ENCODE measurements around the gene TMCO2. TPM values are rescaled to one million over a fixed set of nuclear protein-coding genes. Genes with fewer than 3 reads are reported as not detected.
"Not testable (repeated sequence)": the region's sequence is repeated elsewhere in the genome, so short reads cannot be mapped to it uniquely, and the experiment has no call there.

TMCO2 gene
- polyA plus RNA-seq: not detected
- long read RNA-seq, donor 1: 0 reads
- long read RNA-seq, donor 2: 0 reads
- long read RNA-seq, donor 3: 0 reads
- long read RNA-seq, donor 4: 0 reads
- long read RNA-seq, donor 5: 0 reads
- long read RNA-seq, donor 6: 0 reads
- long read RNA-seq, donor 7: 0 reads
- long read RNA-seq, donor 8: 0 reads
- long read RNA-seq, donor 9: 0 reads
- long read RNA-seq, donor 10: 0 reads

DNA sequence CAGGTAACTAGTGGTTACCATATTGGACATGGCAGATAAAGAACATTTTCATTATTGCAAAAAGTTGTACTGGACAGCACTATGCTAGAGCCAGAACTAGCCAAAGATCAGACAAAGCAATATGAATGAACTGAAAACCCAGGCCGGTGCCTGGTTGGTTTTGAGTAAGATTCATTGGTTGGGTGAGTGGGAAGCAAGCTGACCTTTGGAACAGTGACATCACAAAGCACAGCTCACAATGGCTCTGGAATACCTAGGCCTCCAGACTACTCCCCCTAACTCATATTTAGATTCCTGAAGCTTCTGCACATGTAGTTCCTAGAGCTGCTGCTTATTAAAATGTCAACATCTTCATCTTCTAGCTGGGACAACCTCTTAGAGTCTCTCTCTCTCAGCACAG lies at the start of gene TMCO2:
TMCO2 (plus strand) TSS at position 283 of the 400 bp plus-strand sequence; CDS start at position 340, 57 bp downstream.
- peaks cover 0 to 21% (median 0%) of the 10 kb centered on the region in 3 donors for H3K4me1 ChIP-seq (ENCODE audit: control insufficient read depth in 3 of 3, insufficient read depth in 2 of 3, low read depth in 1 of 3, low read length in 2 of 3)
- FAIRE-seq: no peak
- no peaks in the 10 kb centered on the region for H3K9me3 ChIP-seq (ENCODE audit: control insufficient read depth in 2 of 2, insufficient read depth in 1 of 2, low read depth in 1 of 2, low read length in 1 of 2)
- no peak within 1 kb of the TSS for H3K27ac ChIP-seq (ENCODE audit: low read depth in 1 of 3, low read length in 2 of 3)
- H3K36me3 ChIP-seq (ENCODE audit: control insufficient read depth in 3 of 3, insufficient read depth in 2 of 3, low read depth in 1 of 3, low read length in 3 of 3): no peaks in the 10 kb centered on the region
- peak in 1 of 2 donors; percentile 80 for DNase-seq
- WGBS, 3 donors: 10 to 51% (median 42%) methylated on average over 1 of the region's 1 CpG
- no peak within 1 kb of the TSS for H3K4me3 ChIP-seq (ENCODE audit: low read depth in 1 of 3, low read length in 3 of 3)
- no peaks in the 10 kb centered on the region for H3K27me3 ChIP-seq (ENCODE audit: control insufficient read depth in 3 of 3, insufficient read depth in 3 of 3, low read length in 3 of 3)

- WGBS, 3 donors: 72 to 87% (median 78%) methylated on average over 3 of the region's 3 CpGs
- peaks cover 0 to 24% (median 3%) of the 10 kb centered on the region in 3 donors for H3K36me3 ChIP-seq (ENCODE audit: control insufficient read depth in 3 of 3, insufficient read depth in 2 of 3, low read depth in 1 of 3, low read length in 3 of 3)
- H3K9me3 ChIP-seq (ENCODE audit: control insufficient read depth in 2 of 2, insufficient read depth in 1 of 2, low read depth in 1 of 2, low read length in 1 of 2): no peaks in the 10 kb centered on the region
- no peaks in the 10 kb centered on the region for H3K4me1 ChIP-seq (ENCODE audit: control insufficient read depth in 3 of 3, insufficient read depth in 2 of 3, low read depth in 1 of 3, low read length in 2 of 3)
- no peak for DNase-seq
- H3K4me3 ChIP-seq (ENCODE audit: low read depth in 1 of 3, low read length in 3 of 3): no peak overlapping the region
- no peaks in the 10 kb centered on the region for H3K27me3 ChIP-seq (ENCODE audit: control insufficient read depth in 3 of 3, insufficient read depth in 3 of 3, low read length in 3 of 3)
- no peak overlapping the region for H3K27ac ChIP-seq (ENCODE audit: low read depth in 1 of 3, low read length in 2 of 3)
- no peak for FAIRE-seq
Measured at GRCh38 chr1:40199126-40199525, 48.6 kb upstream of the TMCO2 start.

DNA sequence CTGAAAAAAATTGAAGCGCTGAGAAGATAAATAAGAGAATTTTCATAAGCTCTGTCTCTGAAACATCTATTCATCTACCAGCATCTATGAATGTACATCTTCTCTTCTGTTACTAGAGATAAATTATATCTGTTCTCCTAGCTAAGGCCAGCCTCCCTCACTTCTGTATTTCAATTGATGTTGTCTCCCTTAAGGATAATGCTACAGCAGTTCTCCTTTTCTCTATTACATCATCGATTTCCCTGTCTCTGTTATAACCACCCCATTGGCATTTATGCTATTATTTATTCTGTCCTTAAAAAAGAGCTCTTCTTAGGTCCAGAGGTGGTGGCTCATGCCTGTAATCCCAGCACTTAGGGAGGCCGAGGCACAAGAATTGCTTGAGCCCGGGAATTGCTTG lies 42.9 kb upstream of the TMCO2 start:
- no peak for DNase-seq
- no peak for FAIRE-seq
- H3K4me1 ChIP-seq (ENCODE audit: control insufficient read depth in 3 of 3, insufficient read depth in 2 of 3, low read depth in 1 of 3, low read length in 2 of 3): no peaks in the 10 kb centered on the region
- no peak overlapping the region for H3K27ac ChIP-seq (ENCODE audit: low read depth in 1 of 3, low read length in 2 of 3)
- no peak overlapping the region for H3K4me3 ChIP-seq (ENCODE audit: low read depth in 1 of 3, low read length in 3 of 3)
- 95 to 97% (median 96%) methylated on average over 4 of the region's 4 CpGs for WGBS, 3 donors
- H3K27me3 ChIP-seq (ENCODE audit: control insufficient read depth in 3 of 3, insufficient read depth in 3 of 3, low read length in 3 of 3): no peaks in the 10 kb centered on the region
- peaks cover 2 to 25% (median 5%) of the 10 kb centered on the region in 3 donors for H3K36me3 ChIP-seq (ENCODE audit: control insufficient read depth in 3 of 3, insufficient read depth in 2 of 3, low read depth in 1 of 3, low read length in 3 of 3)
- H3K9me3 ChIP-seq (ENCODE audit: control insufficient read depth in 2 of 2, insufficient read depth in 1 of 2, low read depth in 1 of 2, low read length in 1 of 2): no peaks in the 10 kb centered on the region

DNA sequence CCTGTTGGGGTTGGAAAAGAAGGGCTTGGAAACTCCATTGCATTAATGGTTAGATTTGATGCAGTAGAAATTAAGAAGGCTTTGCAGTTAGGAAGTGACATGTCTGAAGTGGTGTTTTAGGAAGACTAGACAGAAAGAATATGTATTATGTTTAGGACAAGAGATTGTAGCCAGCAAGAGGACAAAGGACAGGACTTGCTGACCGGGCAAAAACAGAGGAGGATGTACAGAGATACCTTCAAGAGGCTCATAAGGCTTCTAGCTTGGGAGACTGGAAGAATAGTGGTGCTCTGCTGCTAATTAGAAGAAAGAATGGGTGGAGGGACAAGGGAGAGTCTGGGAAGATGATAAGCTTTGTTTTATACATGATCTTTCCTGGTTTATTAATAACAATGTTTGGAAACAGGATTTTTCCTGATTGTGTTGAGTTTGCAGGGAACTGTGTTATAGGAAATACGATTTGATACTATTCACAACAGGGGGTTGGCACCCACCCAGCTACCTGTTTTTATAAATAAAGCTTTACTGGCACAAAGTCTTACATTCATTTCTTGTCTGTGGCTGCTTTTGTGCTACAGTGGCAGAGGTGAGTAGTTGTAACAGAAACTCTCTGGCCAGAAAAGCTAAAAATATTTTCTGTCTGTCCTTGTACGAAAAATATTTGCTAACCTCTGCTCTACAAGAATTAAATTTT lies 37.1 kb upstream of the TMCO2 start:
- Histone ChIP-seq H3K4me3 (ENCODE audit: low read depth in 1 of 3, low read length in 3 of 3) (peak overlapping the region in 1 of 3 donors; percentile 3), H3K27me3 (ENCODE audit: control insufficient read depth in 3 of 3, insufficient read depth in 3 of 3, low read length in 3 of 3) (no peaks in the 10 kb centered on the region), H3K4me1 (ENCODE audit: control insufficient read depth in 3 of 3, insufficient read depth in 2 of 3, low read depth in 1 of 3, low read length in 2 of 3) (no peaks in the 10 kb centered on the region), H3K27ac (ENCODE audit: low read depth in 1 of 3, low read length in 2 of 3) (no peak overlapping the region), H3K36me3 (ENCODE audit: control insufficient read depth in 3 of 3, insufficient read depth in 2 of 3, low read depth in 1 of 3, low read length in 3 of 3) (peaks cover 6 to 18% (median 11%) of the 10 kb centered on the region in 3 donors), H3K9me3 (ENCODE audit: control insufficient read depth in 2 of 2, insufficient read depth in 1 of 2, low read depth in 1 of 2, low read length in 1 of 2) (no peaks in the 10 kb centered on the region)
- 91 to 100% (median 98%) methylated on average over 3 of the region's 3 CpGs for WGBS, 3 donors
- FAIRE-seq: no peak
- DNase-seq: no peak

- peaks cover 0 to 16% (median 3%) of the 10 kb centered on the region in 3 donors for H3K36me3 ChIP-seq (ENCODE audit: control insufficient read depth in 3 of 3, insufficient read depth in 2 of 3, low read depth in 1 of 3, low read length in 3 of 3)
- 96 to 99% (median 96%) methylated on average over 5 of the region's 5 CpGs for WGBS, 3 donors
- no peaks in the 10 kb centered on the region for H3K27me3 ChIP-seq (ENCODE audit: control insufficient read depth in 3 of 3, insufficient read depth in 3 of 3, low read length in 3 of 3)
- no peaks in the 10 kb centered on the region for H3K4me1 ChIP-seq (ENCODE audit: control insufficient read depth in 3 of 3, insufficient read depth in 2 of 3, low read depth in 1 of 3, low read length in 2 of 3)
- DNase-seq: no peak
- no peak for FAIRE-seq
- no peaks in the 10 kb centered on the region for H3K9me3 ChIP-seq (ENCODE audit: control insufficient read depth in 2 of 2, insufficient read depth in 1 of 2, low read depth in 1 of 2, low read length in 1 of 2)
- H3K27ac ChIP-seq (ENCODE audit: low read depth in 1 of 3, low read length in 2 of 3): no peak overlapping the region
- H3K4me3 ChIP-seq (ENCODE audit: low read depth in 1 of 3, low read length in 3 of 3): no peak overlapping the region
Measured at GRCh38 chr1:40218333-40218732, 29.4 kb upstream of the TMCO2 start.

DNA sequence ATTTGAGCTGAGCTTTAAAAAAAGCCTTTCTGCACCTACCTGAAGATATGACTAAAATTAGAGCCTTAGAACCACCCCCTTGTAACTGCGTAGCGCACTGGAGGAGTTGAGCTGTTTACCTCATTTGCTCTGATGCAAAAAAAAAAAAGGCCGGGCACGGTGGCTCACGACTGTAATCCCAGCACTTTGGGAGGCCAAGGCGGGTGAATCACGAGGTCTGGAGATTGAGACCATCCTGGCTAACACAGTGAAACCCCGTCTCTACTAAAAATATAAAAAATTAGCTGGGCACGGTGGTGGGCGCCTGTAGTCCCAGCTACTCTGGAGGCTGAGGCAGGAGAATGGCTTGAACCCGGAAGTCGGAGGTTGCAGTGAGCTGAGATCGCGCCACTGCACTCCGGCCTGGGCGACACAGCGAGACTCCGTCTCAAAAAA lies 26.2 kb upstream of the TMCO2 start:
- not testable (repeated sequence) for H3K27ac ChIP-seq (ENCODE audit: low read depth in 1 of 3, low read length in 2 of 3); H3K4me1 ChIP-seq (ENCODE audit: control insufficient read depth in 3 of 3, insufficient read depth in 2 of 3, low read depth in 1 of 3, low read length in 2 of 3); H3K27me3 ChIP-seq (ENCODE audit: control insufficient read depth in 3 of 3, insufficient read depth in 3 of 3, low read length in 3 of 3); H3K4me3 ChIP-seq (ENCODE audit: low read depth in 1 of 3, low read length in 3 of 3); H3K9me3 ChIP-seq (ENCODE audit: control insufficient read depth in 2 of 2, insufficient read depth in 1 of 2, low read depth in 1 of 2, low read length in 1 of 2); FAIRE-seq; DNase-seq
- WGBS, 3 donors: 96 to 97% (median 97%) methylated on average over 18 of the region's 18 CpGs
- peaks cover 0 to 15% (median 0%) of the 10 kb centered on the region in 3 donors for H3K36me3 ChIP-seq (ENCODE audit: control insufficient read depth in 3 of 3, insufficient read depth in 2 of 3, low read depth in 1 of 3, low read length in 3 of 3)

GRCh38 chr1:40221977-40222772 lies 25.6 kb upstream of the TMCO2 start:
- FAIRE-seq: no peak
- peaks cover 0 to 13% (median 0%) of the 10 kb centered on the region in 3 donors for H3K36me3 ChIP-seq (ENCODE audit: control insufficient read depth in 3 of 3, insufficient read depth in 2 of 3, low read depth in 1 of 3, low read length in 3 of 3)
- H3K27me3 ChIP-seq (ENCODE audit: control insufficient read depth in 3 of 3, insufficient read depth in 3 of 3, low read length in 3 of 3): no peaks in the 10 kb centered on the region
- 71 to 72% (median 71%) methylated on average over 3 of the region's 3 CpGs for WGBS, 3 donors
- H3K27ac ChIP-seq (ENCODE audit: low read depth in 1 of 3, low read length in 2 of 3): no peak overlapping the region
- H3K4me3 ChIP-seq (ENCODE audit: low read depth in 1 of 3, low read length in 3 of 3): no peak overlapping the region
- no peak for DNase-seq
- H3K9me3 ChIP-seq (ENCODE audit: control insufficient read depth in 2 of 2, insufficient read depth in 1 of 2, low read depth in 1 of 2, low read length in 1 of 2): no peaks in the 10 kb centered on the region
- peaks cover 0 to 5% (median 0%) of the 10 kb centered on the region in 3 donors for H3K4me1 ChIP-seq (ENCODE audit: control insufficient read depth in 3 of 3, insufficient read depth in 2 of 3, low read depth in 1 of 3, low read length in 2 of 3)

DNA sequence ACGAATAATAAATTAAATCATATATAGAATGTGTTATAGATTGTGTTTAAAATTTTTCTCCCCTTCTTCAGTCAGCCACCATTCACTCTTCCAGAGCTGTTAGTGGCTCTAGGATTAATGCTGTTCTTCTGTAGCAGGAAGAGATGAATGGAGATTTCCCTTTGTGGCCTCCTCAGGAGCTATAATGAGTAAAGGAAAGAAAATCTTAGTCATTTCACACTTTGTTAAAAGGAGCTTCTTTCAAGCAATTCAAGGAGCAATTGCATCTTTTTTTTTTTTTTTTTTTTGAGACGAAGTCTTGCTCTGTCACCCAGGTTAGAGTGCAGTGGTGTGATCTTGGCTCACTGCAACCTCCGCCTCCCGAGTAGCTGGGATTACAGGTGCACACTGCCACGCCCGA lies 23.7 kb upstream of the TMCO2 start:
- WGBS, 3 donors: 73 to 83% (median 74%) methylated on average over 6 of the region's 6 CpGs
- Histone ChIP-seq H3K27me3 (ENCODE audit: control insufficient read depth in 3 of 3, insufficient read depth in 3 of 3, low read length in 3 of 3) (no peaks in the 10 kb centered on the region), H3K9me3 (ENCODE audit: control insufficient read depth in 2 of 2, insufficient read depth in 1 of 2, low read depth in 1 of 2, low read length in 1 of 2) (no peaks in the 10 kb centered on the region), H3K4me3 (ENCODE audit: low read depth in 1 of 3, low read length in 3 of 3) (no peak overlapping the region), H3K4me1 (ENCODE audit: control insufficient read depth in 3 of 3, insufficient read depth in 2 of 3, low read depth in 1 of 3, low read length in 2 of 3) (peaks cover 0 to 5% (median 0%) of the 10 kb centered on the region in 3 donors), H3K36me3 (ENCODE audit: control insufficient read depth in 3 of 3, insufficient read depth in 2 of 3, low read depth in 1 of 3, low read length in 3 of 3) (peaks cover 0 to 23% (median 0%) of the 10 kb centered on the region in 3 donors), H3K27ac (ENCODE audit: low read depth in 1 of 3, low read length in 2 of 3) (no peak overlapping the region)
- FAIRE-seq (no peak), DNase-seq (no peak)

Data from small intestine (tissue), 16 donors.